ENCODE data around the gene KIAA0040.

The KIAA0040 gene

GRCh38 chr1:175169286-175170018, 23.1 kb downstream of the KIAA0040 start:
- DNase-seq: no peak

- DNase-seq: no peak
Measured at GRCh38 chr1:175168782-175169181, 23.8 kb downstream of the KIAA0040 start.

- no peak for DNase-seq
Measured at GRCh38 chr1:175167861-175168260, 24.7 kb downstream of the KIAA0040 start.

- DNase-seq: no peak
Measured at GRCh38 chr1:175166746-175167145, 25.8 kb downstream of the KIAA0040 start.

DNA sequence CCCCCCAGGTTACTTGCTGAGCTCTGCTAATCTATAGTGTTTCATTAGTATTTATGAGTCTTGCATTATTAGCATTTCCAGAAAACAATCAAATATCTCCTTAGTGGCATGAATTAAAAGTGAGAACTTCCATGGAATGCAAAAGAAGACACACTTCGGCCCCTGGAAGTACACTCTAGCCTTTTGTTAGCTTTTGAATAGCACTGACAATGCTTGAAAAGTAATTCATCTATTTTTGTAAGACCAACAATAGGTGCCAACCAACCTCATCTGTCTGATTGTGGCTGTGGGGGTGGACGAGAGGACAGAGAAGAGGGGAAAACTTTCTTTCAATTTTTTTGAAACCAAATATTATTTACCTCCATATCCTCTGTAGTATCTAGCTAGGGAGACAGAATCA, 27.8 kb downstream of the KIAA0040 start:
- DNase-seq: no peak

DNA sequence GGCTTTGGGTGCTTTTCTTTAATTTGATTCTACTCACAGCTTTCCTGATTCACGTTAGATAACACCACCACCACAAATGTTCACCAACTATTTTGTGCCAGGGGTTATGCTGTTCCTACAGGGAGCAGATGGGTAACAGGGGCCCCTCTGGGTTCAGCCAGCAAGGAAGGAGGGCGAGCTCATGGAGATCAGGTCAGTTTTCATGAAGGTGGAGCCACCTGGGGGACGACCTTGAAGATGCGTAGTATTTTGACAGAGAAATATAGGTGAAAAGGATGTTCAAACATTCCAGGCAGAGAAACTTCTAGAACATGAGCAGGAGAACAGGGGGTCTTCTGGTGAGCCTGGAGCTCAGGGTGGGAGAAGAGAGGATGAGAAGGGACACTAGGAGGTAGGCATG, 28.9 kb downstream of the KIAA0040 start:
- no peak for DNase-seq

DNA sequence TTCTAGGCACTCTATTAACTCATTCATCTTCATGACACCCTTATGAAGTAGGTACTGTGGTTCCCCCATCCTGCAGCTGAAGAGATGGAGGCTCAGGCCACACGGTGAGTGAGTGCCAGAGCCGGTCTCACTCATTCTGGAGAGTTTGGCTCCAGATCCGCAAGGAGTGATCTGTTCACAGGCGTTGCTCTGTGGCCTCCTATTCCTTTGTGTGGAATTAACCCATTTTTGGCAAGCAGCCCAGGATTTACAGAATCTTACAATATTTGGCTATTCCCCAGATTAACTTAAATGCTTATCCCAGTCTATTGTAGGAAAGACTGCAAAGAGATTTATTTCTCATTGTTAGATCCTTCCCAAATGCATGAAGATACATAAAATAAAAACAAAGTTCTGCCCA, 29.6 kb downstream of the KIAA0040 start:
- DNase-seq: no peak

GRCh38 chr1:175158170-175158591, 34.4 kb downstream of the KIAA0040 start:
- DNase-seq: peak; percentile 21

- peak; percentile 32 for DNase-seq
Measured at GRCh38 chr1:175157200-175157599, 35.4 kb downstream of the KIAA0040 start.

DNA sequence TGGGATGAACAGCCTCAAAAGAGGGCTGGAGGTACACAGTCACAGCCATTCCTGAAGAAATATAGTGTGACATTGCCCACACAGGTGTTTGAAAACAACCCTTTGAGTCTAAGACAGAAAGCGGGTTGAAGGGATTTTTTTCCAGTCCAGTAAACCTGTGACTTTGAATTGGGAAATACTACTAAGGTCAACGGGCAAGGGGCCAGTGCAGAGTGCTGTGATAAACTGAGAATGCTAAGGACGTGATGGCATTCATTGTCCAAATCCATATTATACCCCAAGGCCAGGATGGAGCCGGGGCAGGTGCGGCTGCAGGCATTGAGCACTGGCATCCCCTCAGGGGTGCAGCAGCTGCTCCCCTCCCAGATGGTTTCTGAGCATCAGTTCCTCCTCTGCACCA, 36.6 kb downstream of the KIAA0040 start:
- no peak for DNase-seq

DNA sequence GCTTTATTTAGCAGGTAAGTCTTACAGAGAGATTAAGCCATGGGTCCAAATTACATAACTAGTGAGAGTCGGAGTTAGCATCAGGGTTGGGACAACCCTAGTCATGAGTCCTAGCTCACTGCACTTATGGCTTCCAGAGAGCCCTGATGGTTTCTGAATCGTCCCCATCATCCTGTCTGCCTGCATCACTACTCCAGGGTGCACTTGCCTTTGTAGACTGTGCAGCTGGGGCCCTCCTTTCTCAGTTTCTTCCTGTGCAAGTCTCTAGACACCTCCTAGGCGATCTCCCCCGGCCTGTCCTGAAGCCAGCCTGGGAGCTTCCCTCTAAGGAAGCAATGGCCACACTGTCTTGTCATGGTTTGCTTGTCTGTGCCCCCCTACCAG, 37.1 kb downstream of the KIAA0040 start:
- DNase-seq: no peak

- peak; percentile 68 for DNase-seq
Measured at GRCh38 chr1:175154629-175155472, 37.7 kb downstream of the KIAA0040 start.

DNA sequence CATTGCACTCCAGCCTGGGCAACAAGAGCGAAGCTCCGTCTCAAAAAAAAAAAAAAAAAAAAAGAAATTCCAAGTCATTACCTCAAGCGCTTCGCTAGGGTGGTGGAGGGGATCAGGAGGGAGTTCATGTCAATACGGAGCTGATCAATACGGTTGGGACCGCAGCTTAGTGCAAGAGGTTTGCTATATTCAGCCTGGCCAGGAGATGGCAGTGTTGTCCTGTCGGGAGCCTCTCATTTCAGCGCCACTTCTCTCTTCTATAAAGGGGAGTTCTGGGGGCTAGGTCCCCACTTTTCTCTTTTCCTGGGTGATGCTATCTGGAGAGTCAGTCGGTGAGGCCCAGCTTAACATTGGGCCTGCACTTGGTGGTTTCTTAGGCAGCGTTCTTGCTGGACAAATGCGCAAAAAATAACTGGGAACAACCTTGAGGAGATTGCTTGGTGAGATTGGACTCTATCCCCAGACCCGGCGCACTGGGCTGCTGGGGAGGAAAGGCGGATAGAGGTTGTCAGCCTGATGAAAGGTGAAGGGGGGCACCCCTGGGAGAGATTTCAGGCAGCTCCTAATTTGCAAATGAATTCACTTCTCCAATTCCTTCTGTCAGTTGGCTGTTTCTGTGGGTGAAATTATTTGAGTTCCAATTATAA, 40.4 kb downstream of the KIAA0040 start:
- DNase-seq: peak; percentile 61

DNA sequence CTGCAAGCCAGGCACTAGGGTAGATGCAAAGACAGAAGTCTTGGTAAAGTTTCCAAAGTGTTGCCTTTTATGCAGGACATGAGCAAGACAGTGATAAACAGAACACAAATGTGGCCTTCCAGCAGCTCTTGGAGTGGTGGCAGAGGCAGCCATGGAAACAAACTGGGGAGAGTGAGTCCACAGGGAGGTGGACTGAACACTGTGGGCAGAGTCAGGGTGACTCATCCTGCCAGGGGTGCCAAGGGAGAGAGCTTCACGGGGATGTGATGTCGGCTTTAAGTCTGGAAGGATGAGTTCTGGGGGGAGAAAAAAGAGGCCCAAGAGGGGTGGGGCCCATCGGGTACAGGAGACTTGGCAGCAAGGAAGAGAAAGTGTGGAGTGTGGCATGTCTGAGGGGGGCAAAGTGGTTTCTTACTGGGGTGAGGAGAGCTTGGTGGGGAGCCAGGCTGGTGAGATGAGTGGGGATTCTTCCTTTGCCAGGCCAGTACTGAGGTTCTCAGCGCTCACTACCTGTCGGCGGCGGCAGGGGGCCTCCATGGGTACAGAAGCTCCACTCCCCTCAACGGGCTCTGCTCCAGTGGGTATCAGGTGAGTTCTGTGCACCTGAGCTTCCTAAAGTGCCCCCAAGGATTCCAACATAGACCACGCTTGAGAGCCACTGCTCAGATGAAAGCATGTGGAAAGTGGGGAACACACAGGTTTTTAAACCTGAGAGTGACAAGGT, 41.8 kb downstream of the KIAA0040 start:
- DNase-seq: no peak

DNA sequence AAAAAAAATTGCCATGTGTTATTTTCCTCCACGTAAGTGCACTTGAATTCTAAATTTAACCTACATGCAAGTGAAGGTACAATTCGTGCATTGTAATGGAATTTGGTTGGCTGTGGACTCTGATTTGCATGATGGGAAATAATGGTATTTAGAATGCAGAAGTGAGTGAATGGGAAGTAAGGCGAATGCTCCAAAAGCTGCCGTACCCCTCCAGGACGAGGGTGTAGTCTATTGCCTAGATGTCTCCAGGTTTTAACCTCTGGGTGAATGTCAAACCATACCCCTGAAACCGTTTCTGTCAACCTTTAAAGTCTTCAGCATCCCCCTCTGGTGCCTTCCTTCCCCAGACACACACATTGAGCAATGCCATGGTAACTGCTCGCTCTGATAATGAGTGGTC, 44.5 kb downstream of the KIAA0040 start:
- no peak for DNase-seq

DNA sequence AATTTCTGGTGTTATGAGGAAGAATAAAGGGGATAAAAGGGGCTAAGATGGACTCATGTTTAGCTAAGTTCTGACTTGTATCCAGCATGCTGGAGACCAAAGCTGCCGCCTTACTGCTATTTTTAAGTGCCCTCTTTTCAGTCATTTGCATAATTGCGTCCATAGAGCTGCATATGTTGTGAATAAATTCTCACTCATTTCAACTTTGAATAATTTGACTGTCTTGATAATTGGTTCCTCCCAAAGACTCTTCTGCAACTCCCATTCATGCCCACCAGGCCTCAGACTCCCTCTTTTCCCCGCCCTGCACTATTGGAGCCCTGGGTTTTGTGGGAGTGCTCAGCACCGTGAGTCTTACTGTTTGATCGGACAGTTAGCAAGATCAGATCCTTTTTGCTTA, 45.0 kb downstream of the KIAA0040 start:
- DNase-seq: no peak

DNA sequence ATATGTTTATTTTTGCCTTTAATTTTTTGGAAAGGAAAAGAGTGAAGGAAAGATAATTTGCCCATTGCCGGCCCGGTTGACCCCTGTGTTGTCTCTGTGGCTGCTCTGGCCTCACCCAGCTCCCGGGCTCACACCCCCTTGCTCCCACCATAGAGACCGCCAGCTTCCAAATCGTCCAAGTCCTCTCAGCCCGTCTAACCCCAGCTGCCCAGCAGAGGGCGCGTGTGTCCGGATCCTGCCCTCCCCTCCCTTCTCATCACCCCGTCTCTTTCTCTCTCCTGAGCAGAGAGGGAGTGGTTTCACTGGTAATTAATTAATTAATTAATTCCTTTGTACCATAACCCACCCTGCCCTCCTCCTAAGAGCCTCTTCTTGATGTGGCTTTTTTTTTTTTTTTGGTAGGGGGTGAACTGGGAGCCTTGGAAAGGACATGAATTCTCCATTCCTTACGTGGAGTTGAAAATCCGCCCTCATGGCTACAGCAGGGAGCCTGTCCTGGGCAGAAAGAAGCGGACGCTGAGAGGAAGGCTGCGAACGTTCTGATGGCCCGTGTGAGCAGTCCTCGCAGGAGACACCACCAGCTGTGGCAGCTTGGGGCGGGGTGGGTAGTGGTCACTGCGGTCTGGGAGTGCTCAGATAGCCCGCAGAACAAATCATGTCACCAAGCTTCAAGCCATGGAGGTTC, 45.9 kb downstream of the KIAA0040 start:
- DNase-seq: peak; percentile 70

- no peak for DNase-seq
Measured at GRCh38 chr1:175145899-175146528, 46.6 kb downstream of the KIAA0040 start.

- DNase-seq: no peak
Measured at GRCh38 chr1:175138579-175138978, 54.0 kb downstream of the KIAA0040 start.

DNA sequence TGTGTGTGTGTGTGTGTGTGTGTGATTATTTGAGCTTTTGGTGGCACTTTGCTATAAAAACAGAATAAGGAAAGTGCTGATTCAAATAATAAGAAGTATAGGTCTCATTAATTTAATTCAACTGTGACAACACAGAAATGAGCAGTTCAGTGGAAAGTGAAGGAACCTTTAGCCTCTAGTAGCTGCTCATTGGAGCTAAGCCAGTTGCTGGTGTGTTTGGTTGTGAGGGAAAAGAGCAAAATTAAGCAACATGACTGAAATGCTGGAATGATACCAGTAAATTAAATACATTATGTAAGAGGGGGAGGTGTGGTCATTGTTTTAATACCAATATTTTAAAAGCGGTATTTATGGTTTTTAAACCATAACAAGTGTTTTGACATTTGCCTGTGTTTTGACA, 55.2 kb downstream of the KIAA0040 start:
- DNase-seq: no peak

GRCh38 chr1:175136246-175136645, 56.3 kb downstream of the KIAA0040 start:
- no peak for DNase-seq

DNA sequence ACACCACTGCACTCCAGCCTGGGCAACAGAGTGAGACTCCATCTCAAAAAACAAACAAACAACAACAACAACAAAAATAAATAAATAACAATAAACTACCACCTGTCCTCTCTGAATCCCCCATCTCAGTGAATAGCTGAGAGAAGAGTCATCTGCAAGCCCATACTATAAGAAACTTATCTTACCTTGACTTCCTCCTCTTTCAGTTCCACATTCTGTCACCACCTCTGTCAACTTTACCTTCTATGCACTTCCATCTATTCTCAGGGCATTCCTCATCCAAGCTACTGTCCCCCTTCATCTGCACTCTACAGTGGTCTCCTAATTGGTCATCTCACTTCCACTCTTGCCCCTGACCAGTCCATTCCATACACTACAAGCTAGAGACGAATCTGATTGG, 58.1 kb downstream of the KIAA0040 start:
- no peak for DNase-seq
